OCI-LY3 (cell line): ENCODE measurements around the gene PLXNB3.

Source experiments
- H2AFZ ChIP-seq: fragments of 200-600, 300-600 bp; shearing (Covaris generic); 2 replicates; pipeline ENCODE4 v1.6.0; 2014; ENCODE audit warnings: antibody characterized with exemption, low read depth, low read length
- H3K27ac ChIP-seq: fragments of 200-600, 300-600 bp; sonication (generic); 2 replicates; pipeline ENCODE4 v1.5.1; 2014; ENCODE audit warnings: mild to moderate bottlenecking, low read length, moderate library complexity, mixed read lengths
- H3K27me3 ChIP-seq: fragments of 200-600, 300-600 bp; sonication (generic); 2 replicates; pipeline ENCODE4 v1.6.1; 2014; ENCODE audit warnings: low read depth, low read length, mixed read lengths
- H3K36me3 ChIP-seq: fragments of 200-600, 300-600 bp; sonication (generic); replicated peaks from 2 replicates; pipeline ENCODE3; 2014; ENCODE audit warnings: low read depth, low read length, mixed read lengths
- H3K4me1 ChIP-seq: fragments of 300-600, 200-600 bp; sonication (generic); 2 replicates; pipeline ENCODE4 v1.6.1; 2014; ENCODE audit warnings: low read length, mixed read lengths
- H3K4me2 ChIP-seq: fragments of 200-600, 300-600 bp; sonication (generic); 2 replicates; pipeline ENCODE4 v1.6.1; 2014; ENCODE audit warnings: low read length, mixed read lengths
- H3K4me3 ChIP-seq: fragments of 300-600, 200-600 bp; sonication (generic); 2 replicates; pipeline ENCODE4 v1.5.1; 2014; ENCODE audit warnings: antibody characterized with exemption, mild to moderate bottlenecking, low read length, moderate library complexity
- H3K79me2 ChIP-seq: fragments of 300-600, 200-600 bp; shearing (Covaris generic); 2 replicates; pipeline ENCODE4 v1.6.1; 2014; ENCODE audit warnings: mild to moderate bottlenecking, low read length, mixed read lengths
- H3K9ac ChIP-seq: fragments of 300-600, 200-600 bp; shearing (Covaris generic); 2 replicates; pipeline ENCODE4 v1.6.0; 2014; ENCODE audit warnings: mild to moderate bottlenecking, low read length, moderate library complexity
- H3K9me3 ChIP-seq: fragments of 200-600, 300-600 bp; shearing (Covaris generic); 2 replicates; pipeline ENCODE4 v1.6.1; 2014; ENCODE audit warnings: low read length, mixed read lengths; ENCODE audit not compliant: insufficient read depth
- H4K20me1 ChIP-seq: fragments of 200-600, 300-600 bp; sonication (generic); 2 replicates; pipeline ENCODE4 v1.6.1; 2016; ENCODE audit warnings: low read length, mixed read lengths; ENCODE audit not compliant: insufficient read depth
- EZH2phosphoT487 ChIP-seq: fragments of 200-600 bp; shearing (Covaris generic); IDR thresholded peaks from 2 replicates; pipeline ENCODE4 v1.6.1; 2018; ENCODE audit warnings: antibody characterized with exemption, mixed run types, low read depth
- TF ChIP-seq, protein P1 (sequence below): fragments of 200-600, 300-600 bp; sonication (generic); IDR thresholded peaks from 2 replicates; pipeline ENCODE4 v1.5.1; 2014; ENCODE audit warnings: antibody characterized with exemption, low read length, low read depth

The PLXNB3 gene

DNA sequence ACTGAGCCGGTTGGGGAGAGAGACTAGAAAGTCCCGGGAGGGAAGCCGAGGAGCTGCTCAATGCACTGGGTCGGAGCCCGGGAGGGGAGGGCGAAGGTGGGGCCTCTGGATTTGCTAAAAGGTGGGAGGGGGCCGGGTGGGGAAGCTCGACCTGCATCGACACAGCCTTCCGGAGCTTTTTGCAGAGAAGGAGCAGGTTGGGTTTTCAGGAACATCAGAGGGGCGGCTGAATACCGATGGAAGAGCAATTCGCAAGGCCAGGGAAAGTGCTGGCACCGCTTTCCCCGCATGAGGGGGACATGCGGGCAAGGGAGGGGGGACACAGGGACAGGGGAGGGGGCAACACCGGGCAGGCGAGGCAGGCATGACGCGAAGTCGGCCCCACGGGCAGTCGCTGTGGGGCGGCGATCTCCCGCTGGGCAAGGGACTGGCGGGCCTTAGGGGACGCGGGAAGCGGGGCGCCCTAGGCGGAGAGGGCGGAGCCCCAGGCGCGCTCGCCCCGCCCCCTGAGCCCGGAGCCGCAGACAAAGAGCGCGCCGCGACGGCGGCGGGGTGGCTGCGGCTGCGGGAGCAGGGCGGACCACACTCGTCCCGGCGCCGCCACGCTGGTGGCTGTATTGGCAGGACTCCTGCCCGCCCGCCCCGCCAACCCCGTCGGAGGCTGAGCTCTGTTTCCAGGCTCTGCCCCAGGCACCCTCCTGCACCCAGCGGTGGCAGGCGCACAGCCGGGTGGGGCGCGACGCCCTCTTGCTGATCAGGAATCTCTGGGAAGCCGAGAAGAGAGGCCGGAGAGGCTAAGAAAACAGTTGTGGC, 54.7 kb downstream of the PLXNB3 start:
- H3K36me3 ChIP-seq: no peaks in the 10 kb centered on the region
- H3K27me3 ChIP-seq: no peaks in the 10 kb centered on the region; the same call in 1 of the 2 replicates
- H3K27ac ChIP-seq: no peak overlapping the region
- H3K79me2 ChIP-seq: no peaks in the 10 kb centered on the region
- peaks cover 12% of the 10 kb centered on the region for H3K4me1 ChIP-seq
- H3K9ac ChIP-seq: peak overlapping the region; percentile 32; the same call in 1 of the 2 replicates
- no peak for TF ChIP-seq EZH2phosphoT487
- TF ChIP-seq, protein P1, sequence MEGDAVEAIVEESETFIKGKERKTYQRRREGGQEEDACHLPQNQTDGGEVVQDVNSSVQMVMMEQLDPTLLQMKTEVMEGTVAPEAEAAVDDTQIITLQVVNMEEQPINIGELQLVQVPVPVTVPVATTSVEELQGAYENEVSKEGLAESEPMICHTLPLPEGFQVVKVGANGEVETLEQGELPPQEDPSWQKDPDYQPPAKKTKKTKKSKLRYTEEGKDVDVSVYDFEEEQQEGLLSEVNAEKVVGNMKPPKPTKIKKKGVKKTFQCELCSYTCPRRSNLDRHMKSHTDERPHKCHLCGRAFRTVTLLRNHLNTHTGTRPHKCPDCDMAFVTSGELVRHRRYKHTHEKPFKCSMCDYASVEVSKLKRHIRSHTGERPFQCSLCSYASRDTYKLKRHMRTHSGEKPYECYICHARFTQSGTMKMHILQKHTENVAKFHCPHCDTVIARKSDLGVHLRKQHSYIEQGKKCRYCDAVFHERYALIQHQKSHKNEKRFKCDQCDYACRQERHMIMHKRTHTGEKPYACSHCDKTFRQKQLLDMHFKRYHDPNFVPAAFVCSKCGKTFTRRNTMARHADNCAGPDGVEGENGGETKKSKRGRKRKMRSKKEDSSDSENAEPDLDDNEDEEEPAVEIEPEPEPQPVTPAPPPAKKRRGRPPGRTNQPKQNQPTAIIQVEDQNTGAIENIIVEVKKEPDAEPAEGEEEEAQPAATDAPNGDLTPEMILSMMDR: no peak
- peak overlapping the region; percentile 72 for H3K4me3 ChIP-seq
- H3K4me2 ChIP-seq: peak overlapping the region; percentile 62
- H2AFZ ChIP-seq: peak overlapping the region; percentile 65; the same call in 1 of the 2 replicates
- H4K20me1 ChIP-seq: no peaks in the 10 kb centered on the region
- no peaks in the 10 kb centered on the region for H3K9me3 ChIP-seq

DNA sequence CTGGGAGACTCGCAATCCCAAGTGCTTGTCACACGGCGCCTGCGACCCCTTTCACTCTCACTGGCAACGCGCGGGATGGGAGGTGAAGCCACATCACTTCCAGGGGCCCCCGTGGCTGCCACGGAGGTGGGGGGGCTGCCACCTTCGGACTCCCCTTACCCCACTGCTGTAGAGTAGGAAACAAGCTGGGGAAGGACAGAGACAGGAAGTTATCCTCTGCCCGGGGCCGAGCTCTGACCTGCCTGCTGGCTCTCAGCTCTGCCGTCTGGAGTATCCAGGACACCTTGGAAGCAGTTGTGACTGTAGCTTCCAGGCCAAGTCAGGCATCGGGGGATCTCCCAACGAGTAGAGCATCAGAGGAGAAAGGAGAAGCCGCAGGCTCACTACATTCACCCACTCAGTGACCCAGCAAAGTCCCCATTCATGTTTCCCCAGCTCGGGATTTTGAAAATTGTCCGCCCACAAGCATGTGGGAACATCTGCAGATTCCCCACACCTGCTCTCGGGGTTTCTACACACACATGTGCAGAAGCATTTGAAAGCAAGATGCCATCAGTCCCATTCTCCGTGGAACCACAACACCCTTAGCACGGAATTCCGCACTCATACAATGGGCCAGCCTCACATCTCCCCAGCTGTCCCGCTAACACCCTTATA, 55.5 kb downstream of the PLXNB3 start:
- H3K36me3 ChIP-seq: no peaks in the 10 kb centered on the region
- H3K4me2 ChIP-seq: peak overlapping the region; percentile 62
- no peaks in the 10 kb centered on the region for H4K20me1 ChIP-seq
- H3K4me3 ChIP-seq: peak overlapping the region; percentile 72
- no peaks in the 10 kb centered on the region; the same call in 1 of the 2 replicates for H3K27me3 ChIP-seq
- H3K9me3 ChIP-seq: no peaks in the 10 kb centered on the region
- TF ChIP-seq, protein P1: no peak
- H3K4me1 ChIP-seq: peaks cover 12% of the 10 kb centered on the region
- no peak overlapping the region for H3K27ac ChIP-seq
- H3K9ac ChIP-seq: peak overlapping the region; percentile 32; the same call in 1 of the 2 replicates
- peak overlapping the region; percentile 65; the same call in 1 of the 2 replicates for H2AFZ ChIP-seq
- no peaks in the 10 kb centered on the region for H3K79me2 ChIP-seq

DNA sequence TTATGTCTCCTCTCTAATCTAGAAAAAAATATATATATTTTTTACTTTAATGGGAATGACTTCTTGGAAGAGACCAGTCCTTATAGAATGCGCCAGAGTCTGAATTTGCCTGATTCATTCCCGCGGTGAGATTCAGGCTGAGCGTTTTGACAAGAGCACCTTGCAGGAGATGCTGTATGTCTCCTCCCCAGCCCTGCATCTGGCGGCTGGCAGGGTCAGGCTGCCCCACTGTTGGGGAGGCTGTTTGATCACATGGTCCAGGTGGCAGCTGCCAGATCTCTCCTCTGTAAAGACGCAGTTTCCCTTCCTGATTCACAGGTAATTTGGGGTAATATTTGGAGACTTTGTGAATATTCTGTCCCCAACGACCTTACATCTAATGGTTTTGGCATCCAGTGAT, 56.6 kb downstream of the PLXNB3 start:
- H2AFZ ChIP-seq: peak overlapping the region; percentile 71; the same call in 1 of the 2 replicates
- peaks cover 6% of the 10 kb centered on the region for H3K27me3 ChIP-seq
- H3K4me3 ChIP-seq: peak overlapping the region; percentile 51
- no peak overlapping the region for H3K27ac ChIP-seq
- peaks cover 12% of the 10 kb centered on the region for H3K4me1 ChIP-seq
- no peak for TF ChIP-seq EZH2phosphoT487
- H3K79me2 ChIP-seq: no peaks in the 10 kb centered on the region
- H3K9me3 ChIP-seq: no peaks in the 10 kb centered on the region
- no peaks in the 10 kb centered on the region for H4K20me1 ChIP-seq
- H3K4me2 ChIP-seq: peak overlapping the region; percentile 65
- H3K9ac ChIP-seq: no peak overlapping the region
- no peaks in the 10 kb centered on the region for H3K36me3 ChIP-seq

DNA sequence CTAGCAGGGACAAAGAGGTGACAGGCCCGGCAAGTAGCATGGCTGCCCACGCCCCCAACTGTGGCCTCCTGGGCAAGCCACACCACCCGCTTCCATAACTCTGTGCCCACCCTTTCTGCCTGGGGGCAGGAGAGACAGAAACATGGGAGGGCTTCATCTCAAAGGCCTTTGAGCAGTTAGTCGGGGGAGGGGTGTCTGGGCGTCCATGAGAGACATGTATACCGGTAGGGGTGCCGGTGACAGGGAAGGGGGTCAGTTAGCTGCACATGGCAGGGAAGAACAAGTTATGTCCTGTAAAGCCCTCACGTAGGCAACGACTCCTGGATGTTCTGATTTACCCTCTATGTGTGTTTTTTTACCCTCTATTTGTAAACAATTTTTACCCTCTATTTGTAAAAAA, 57.0 kb downstream of the PLXNB3 start:
- Histone ChIP-seq H4K20me1 (no peaks in the 10 kb centered on the region), H3K27me3 (peaks cover 6% of the 10 kb centered on the region), H3K36me3 (no peaks in the 10 kb centered on the region), H3K9ac (no peak overlapping the region), H3K27ac (no peak overlapping the region), H3K79me2 (no peaks in the 10 kb centered on the region), H3K9me3 (no peaks in the 10 kb centered on the region), H3K4me2 (peak overlapping the region; percentile 65), H3K4me3 (peak overlapping the region; percentile 51), H2AFZ (peak overlapping the region; percentile 71; the same call in 1 of the 2 replicates), H3K4me1 (peaks cover 12% of the 10 kb centered on the region)
- TF ChIP-seq, protein P1: no peak
- no peak for TF ChIP-seq EZH2phosphoT487
